ENCODE data around the gene NPPA. TPM values are rescaled to one million over a fixed set of nuclear protein-coding genes. Genes with fewer than 3 reads are reported as not detected.

NPPA gene
- total RNA-seq, 4 donors from 2014 or later, result 1.7 TPM; not detected in 3

DNA sequence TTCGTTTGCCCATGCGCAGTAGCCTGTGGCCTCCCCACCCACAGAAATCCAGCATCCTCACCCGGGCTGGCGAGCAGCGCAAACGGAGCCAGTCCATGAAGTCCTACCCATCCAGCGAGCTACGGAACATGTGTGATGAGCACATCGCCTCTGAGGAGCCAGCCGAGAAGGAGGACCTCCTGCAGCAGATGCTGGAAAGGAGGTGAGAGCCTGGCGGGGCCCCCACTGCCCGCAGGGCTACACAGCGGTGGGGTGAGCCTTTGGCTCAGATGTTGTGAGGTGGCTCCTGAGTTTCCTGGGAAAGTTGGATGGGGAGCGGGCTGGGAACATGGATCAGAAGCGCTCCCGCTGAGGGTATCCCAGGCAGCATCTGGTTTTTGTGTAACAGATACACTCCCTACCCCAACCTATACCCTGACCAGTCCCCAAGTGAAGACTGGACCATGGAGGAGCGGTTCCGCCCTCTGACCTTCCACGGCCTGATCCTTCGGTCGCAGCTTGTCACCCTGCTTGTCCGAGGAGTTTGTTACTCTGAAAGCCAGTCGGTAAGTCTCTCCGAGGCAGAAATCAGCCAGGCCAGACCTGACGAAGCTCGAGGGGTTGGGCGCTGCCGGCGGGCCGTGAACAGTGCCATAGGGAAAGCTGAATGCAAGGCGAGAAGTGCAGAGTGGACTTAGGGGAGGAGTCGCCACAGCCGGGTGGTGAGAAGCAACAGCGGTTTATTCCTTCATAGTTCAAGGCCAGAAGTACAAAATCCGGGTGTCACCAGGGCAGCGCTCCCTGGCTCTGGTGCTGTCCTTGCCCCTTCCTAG, 10.4 kb downstream of the NPPA start:
- no peak overlapping the region for H3K4me3 ChIP-seq
- no peak for TF ChIP-seq EP300 (IDR thresholded peaks at IDR 0.05)
- TF ChIP-seq POLR2A (IDR thresholded peaks at IDR 0.05; ENCODE audit: low read depth), result no peak
- no peak for DNase-seq (ENCODE audit: extremely low spot score)
- H3K27me3 ChIP-seq, result no peaks in the 10 kb centered on the region
- 84% methylated on average over 23 of the region's 36 CpGs for WGBS
- no peaks in the 10 kb centered on the region for H3K9me3 ChIP-seq
- peaks cover 83 to 99% (median 98%) of the 10 kb centered on the region in 4 donors for H3K36me3 ChIP-seq
- no peak overlapping the region for H3K27ac ChIP-seq (replicated peaks in 1 of 4)
- H3K4me1 ChIP-seq, result peaks cover 0 to 5% (median under 1%) of the 10 kb centered on the region in 4 donors
- intact Hi-C loops (cut with DNase I), result loop anchor here (5.0 kb wide), 2 partner anchors 130 to 195 kb away; no protein-coding TSS in a partner anchor

GRCh38 chr1:11835441-11836225, 11.9 kb downstream of the NPPA start:
- Histone ChIP-seq H3K36me3 (peaks cover 69 to 100% (median 98%) of the 10 kb centered on the region in 4 donors), H3K4me3 (no peak overlapping the region), H3K4me1 (peaks cover 0 to 5% (median 0%) of the 10 kb centered on the region in 4 donors), H3K9me3 (no peaks in the 10 kb centered on the region), H3K27ac (replicated peaks in 1 of 4) (no peak overlapping the region), H3K27me3 (no peaks in the 10 kb centered on the region)
- no peak for TF ChIP-seq EP300 (IDR thresholded peaks at IDR 0.05)
- TF ChIP-seq, protein P1, sequence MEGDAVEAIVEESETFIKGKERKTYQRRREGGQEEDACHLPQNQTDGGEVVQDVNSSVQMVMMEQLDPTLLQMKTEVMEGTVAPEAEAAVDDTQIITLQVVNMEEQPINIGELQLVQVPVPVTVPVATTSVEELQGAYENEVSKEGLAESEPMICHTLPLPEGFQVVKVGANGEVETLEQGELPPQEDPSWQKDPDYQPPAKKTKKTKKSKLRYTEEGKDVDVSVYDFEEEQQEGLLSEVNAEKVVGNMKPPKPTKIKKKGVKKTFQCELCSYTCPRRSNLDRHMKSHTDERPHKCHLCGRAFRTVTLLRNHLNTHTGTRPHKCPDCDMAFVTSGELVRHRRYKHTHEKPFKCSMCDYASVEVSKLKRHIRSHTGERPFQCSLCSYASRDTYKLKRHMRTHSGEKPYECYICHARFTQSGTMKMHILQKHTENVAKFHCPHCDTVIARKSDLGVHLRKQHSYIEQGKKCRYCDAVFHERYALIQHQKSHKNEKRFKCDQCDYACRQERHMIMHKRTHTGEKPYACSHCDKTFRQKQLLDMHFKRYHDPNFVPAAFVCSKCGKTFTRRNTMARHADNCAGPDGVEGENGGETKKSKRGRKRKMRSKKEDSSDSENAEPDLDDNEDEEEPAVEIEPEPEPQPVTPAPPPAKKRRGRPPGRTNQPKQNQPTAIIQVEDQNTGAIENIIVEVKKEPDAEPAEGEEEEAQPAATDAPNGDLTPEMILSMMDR (IDR thresholded peaks at IDR 0.05), result no peak
- no peak for TF ChIP-seq POLR2A (IDR thresholded peaks at IDR 0.05; ENCODE audit: low read depth)
- no peak for TF ChIP-seq POLR2AphosphoS5 (IDR thresholded peaks at IDR 0.05)
- WGBS, result 94% methylated on average over 24 of the region's 28 CpGs
- intact Hi-C loops (cut with DNase I), result loop anchor here (5.0 kb wide), 2 partner anchors 132 to 197 kb away; no protein-coding TSS in a partner anchor
- no peak for DNase-seq (ENCODE audit: extremely low spot score)

DNA sequence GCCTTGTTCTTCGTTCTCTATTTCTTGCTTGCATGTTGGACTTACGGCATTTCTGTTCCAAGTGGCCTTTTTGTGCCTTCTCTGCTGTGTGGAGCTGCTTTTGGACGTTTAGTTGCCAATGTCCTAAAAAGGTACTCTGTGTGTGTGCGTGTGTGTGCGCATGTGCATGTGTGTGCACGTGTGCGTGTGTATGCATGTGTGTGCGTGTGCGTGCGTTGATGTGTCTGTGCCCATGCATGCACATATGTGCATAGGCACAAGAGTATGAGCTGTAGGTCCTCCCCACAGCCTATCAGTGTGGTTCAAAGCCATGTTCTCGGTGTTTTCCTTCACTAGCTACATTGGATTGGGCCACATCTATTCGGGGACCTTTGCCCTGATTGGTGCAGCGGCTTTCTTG, 13.7 kb downstream of the NPPA start:
- intact Hi-C loops (cut with DNase I), result no loop called here
- TF ChIP-seq EP300 (IDR thresholded peaks at IDR 0.05), result no peak
- no peak for TF ChIP-seq POLR2AphosphoS5 (IDR thresholded peaks at IDR 0.05)
- no peak for TF ChIP-seq POLR2A (IDR thresholded peaks at IDR 0.05; ENCODE audit: low read depth)
- TF ChIP-seq, protein P1 (IDR thresholded peaks at IDR 0.05), result no peak
- WGBS, result 86% methylated on average over 10 of the region's 13 CpGs
- Histone ChIP-seq H3K4me3 (no peak overlapping the region), H3K9me3 (no peaks in the 10 kb centered on the region), H3K36me3 (peaks cover 68 to 100% (median 98%) of the 10 kb centered on the region in 4 donors), H3K27me3 (no peaks in the 10 kb centered on the region), H3K27ac (replicated peaks in 1 of 4) (no peak overlapping the region), H3K4me1 (peaks cover 0 to 5% (median 0%) of the 10 kb centered on the region in 4 donors)
- no peak for DNase-seq (ENCODE audit: extremely low spot score)

DNA sequence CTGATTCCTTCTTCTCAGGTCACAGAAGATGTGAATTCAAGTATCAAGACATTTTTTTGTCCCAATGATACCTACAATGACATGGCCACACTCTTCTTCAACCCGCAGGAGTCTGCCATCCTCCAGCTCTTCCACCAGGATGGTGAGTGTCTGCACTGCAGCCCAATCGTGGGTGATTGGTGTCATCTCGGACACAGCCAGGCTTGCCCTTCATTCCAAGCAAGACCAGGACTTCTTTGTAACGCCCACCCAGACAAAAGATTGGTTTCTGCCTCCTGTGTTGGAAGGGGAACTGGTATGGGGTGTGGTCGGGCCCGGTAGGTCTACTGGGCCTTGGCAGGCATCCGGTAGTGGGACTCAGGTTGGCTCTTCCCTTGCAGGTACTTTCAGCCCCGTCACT, 14.1 kb downstream of the NPPA start:
- 92% methylated on average over 8 of the region's 8 CpGs for WGBS
- no peak for DNase-seq (ENCODE audit: extremely low spot score)
- Histone ChIP-seq H3K27me3 (no peaks in the 10 kb centered on the region), H3K27ac (replicated peaks in 1 of 4) (no peak overlapping the region), H3K9me3 (no peaks in the 10 kb centered on the region), H3K4me1 (peaks cover 0 to 2% (median 0%) of the 10 kb centered on the region in 4 donors), H3K36me3 (peaks cover 72 to 100% (median 99%) of the 10 kb centered on the region in 4 donors), H3K4me3 (no peak overlapping the region)
- no peak for TF ChIP-seq POLR2A (IDR thresholded peaks at IDR 0.05; ENCODE audit: low read depth)
- TF ChIP-seq EP300 (IDR thresholded peaks at IDR 0.05), result no peak
- no peak for TF ChIP-seq POLR2AphosphoS5 (IDR thresholded peaks at IDR 0.05)
- TF ChIP-seq, protein P1 (IDR thresholded peaks at IDR 0.05), result no peak
- intact Hi-C loops (cut with DNase I), result no loop called here
